Epithelial cell of alveolus of lung (primary cell): ENCODE measurements around the gene POLE3. TPM values are rescaled to one million over a fixed set of nuclear protein-coding genes. Genes with fewer than 3 reads are reported as not detected.

Source experiments
- total RNA-seq: library from RNA; depleted of rRNA; stranded (reverse); fragments of >200 nt; gene quantifications from 2 replicates; pipeline ENCODE4 v1.2.1, GENCODE V29; 2015

POLE3 gene
- 47.8 and 66.2 TPM in 2 replicates for total RNA-seq

GRCh38 chr9:113410207-113410864, at the start of gene POLE3, which contains the start of gene C9orf43:
TSS of gene POLE3 (minus strand) at chr9:113410675. CDS start at chr9:113410293, 382 bp downstream.
TSS of gene C9orf43 (plus strand) at chr9:113410747. CDS start at chr9:113413494, 2,747 bp downstream.

GRCh38 chr9:113401027-113401792, 9.3 kb downstream of the POLE3 start, which contains the start of gene ALAD:
TSS of gene ALAD (minus strand) at chr9:113401284. CDS start at chr9:113393559, 7,725 bp downstream.

DNA sequence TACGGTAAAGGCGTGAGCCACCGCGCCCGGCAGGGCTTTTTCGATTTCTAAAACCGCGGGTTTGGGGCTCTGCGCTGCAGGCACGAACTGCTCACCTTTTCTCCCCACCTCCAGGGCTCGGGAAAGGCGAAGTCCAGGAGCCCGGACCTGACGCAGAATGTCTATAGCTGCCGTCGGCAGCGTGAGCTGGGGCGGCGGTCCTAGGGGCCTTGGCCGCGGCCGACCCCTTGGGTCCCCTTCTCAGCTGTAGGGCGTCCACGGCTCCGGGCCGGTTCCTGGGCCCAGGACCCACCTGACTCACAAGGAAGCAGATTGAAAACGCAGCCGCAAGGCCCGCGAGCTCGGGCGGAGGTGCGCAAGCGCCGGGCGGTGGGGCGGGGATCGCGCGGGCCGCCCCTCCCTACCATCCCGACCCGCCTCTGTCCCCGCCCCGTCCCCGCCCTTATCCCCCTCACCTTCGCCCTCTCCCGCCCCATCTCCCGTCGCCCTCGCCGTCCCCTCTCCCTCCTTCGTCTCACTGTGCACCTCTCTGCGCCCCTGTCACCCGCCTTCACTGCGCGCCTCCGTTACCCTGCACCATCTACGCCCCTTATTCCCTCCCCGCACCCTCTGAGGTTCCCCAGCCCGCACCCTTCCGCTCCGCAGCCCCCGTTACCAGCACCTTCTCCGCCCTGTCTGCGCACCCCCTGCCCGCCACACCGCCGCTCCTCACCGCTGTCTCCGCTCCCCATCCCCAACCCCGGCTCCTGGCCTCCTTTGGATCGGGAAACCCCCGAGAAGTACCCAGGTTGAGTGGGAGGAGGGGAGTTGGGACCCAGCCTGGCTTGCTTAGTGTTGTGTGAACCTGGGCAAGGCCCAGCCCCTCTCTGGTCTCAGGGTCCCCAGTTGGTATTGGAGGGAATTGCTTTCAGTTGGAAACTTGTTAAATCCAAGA, 33.6 kb downstream of the POLE3 start, which contains the start of gene HDHD3:
Gene HDHD3 (minus strand): TSS at position 353 of the 934 bp plus-strand sequence. CDS start 2,632 bp downstream, outside the sequence.

Other genes starting within 250 kb of the POLE3 start
- gene FKBP15, start 189.4 kb downstream of the POLE3 start, total RNA-seq: 10.1 and 14.0 TPM in 2 replicates
- 29.2 and 37.2 TPM in 2 replicates for gene SLC31A1, start 189.1 kb downstream of the POLE3 start, total RNA-seq
- gene CDC26, start 135.1 kb downstream of the POLE3 start, total RNA-seq: 29.9 and 30.5 TPM in 2 replicates
- 25.1 and 27.9 TPM in 2 replicates for gene PRPF4, start 135.0 kb downstream of the POLE3 start, total RNA-seq
- not detected in 2 replicates for gene RNF183, start 107.3 kb downstream of the POLE3 start, total RNA-seq
- 0.91 and 1.4 TPM in 2 replicates for gene WDR31, start 70.4 kb downstream of the POLE3 start, total RNA-seq
- gene BSPRY, start 61.1 kb downstream of the POLE3 start, total RNA-seq: 0.26 TPM in 1 of 2 replicates, not detected in the other
- gene HDHD3, start 33.7 kb downstream of the POLE3 start, total RNA-seq: 6.3 and 13.8 TPM in 2 replicates
- gene ALAD, start 9.4 kb downstream of the POLE3 start, total RNA-seq: 7.6 and 14.4 TPM in 2 replicates
- 0.52 TPM in 1 of 2 replicates, not detected in the other for gene C9orf43, start 72 bp upstream of the POLE3 start, total RNA-seq
- 23.7 and 36.1 TPM in 2 replicates for gene RGS3, start 53.1 kb upstream of the POLE3 start, total RNA-seq